ENCODE measurements around the gene MED13L. TPM values are rescaled to one million over a fixed set of nuclear protein-coding genes. Genes with fewer than 3 reads are reported as not detected.

MED13L gene
- total and polyA plus RNA-seq, 2 donors (not counting 3 experiments of a cell fraction or from before 2014, with no cell fraction given) = 27.4 to 93.6 TPM

GRCh38 chr12:116068371-116068770 is 209.1 kb downstream of the MED13L start:
- no peaks in the 10 kb centered on the region for H3K9me3 ChIP-seq (replicated peaks; ENCODE audit: control insufficient read depth, insufficient read depth, low read length)
- BruUV-seq (replicated peaks) = no TSS peak
- peaks cover 3% of the 10 kb centered on the region for H3K4me1 ChIP-seq (ENCODE audit: control insufficient read depth, extremely low read depth, insufficient read depth, low read length)
- no peaks in the 10 kb centered on the region for H3K36me3 ChIP-seq (ENCODE audit: control insufficient read depth in 2 of 2, extremely low read depth in 1 of 2, insufficient read depth in 2 of 2, low read length in 2 of 2)
- intact Hi-C loops (cut with micrococcal nuclease) = loop anchor here (5.0 kb wide), 1 partner anchor 54 kb away; no protein-coding TSS in a partner anchor
- dilution Hi-C loops (cut with MboI; ENCODE audit: extremely low pct_ligation_motif_present, low sequenced_read_pairs) = no loop called here
- no peak overlapping the region for H3K9ac ChIP-seq (replicated peaks; ENCODE audit: extremely low read depth, insufficient read depth, low read length)
- FAIRE-seq (no peak), DNase-seq (ENCODE audit: low read depth, low spot score) (no peak)
- no peak overlapping the region for H3K4me3 ChIP-seq (replicated peaks in 1 of 3; ENCODE audit: insufficient read depth in 1 of 3, low read depth in 1 of 3, low read length in 3 of 3)
- TF ChIP-seq GATA2 (IDR thresholded peaks at IDR 0.05; ENCODE audit: insufficient read depth, insufficient read length, low read depth, low read length) = no peak
- no peak for TF ChIP-seq MYC (IDR thresholded peaks at IDR 0.05; ENCODE audit: low read depth, low read length)
- TF ChIP-seq POLR2A (IDR thresholded peaks at IDR 0.05; ENCODE audit: low read depth, low read length) = no peak
- TF ChIP-seq FOS (IDR thresholded peaks at IDR 0.05; ENCODE audit: borderline replicate concordance, insufficient read depth, low read length) = no peak
- TF ChIP-seq EZH2 (IDR thresholded peaks at IDR 0.05; ENCODE audit: borderline replicate concordance, low read depth, low read length, severe bottlenecking) = no peak
- TF ChIP-seq CTCF (IDR thresholded peaks at IDR 0.05; ENCODE audit: extremely low read depth in 1 of 2, insufficient read depth in 1 of 2, low read depth in 1 of 2, low read length in 2 of 2) = no peak
- TF ChIP-seq JUN (IDR thresholded peaks at IDR 0.05; ENCODE audit: borderline replicate concordance, insufficient read depth, insufficient read length, low read depth) = no peak
- TF ChIP-seq MAX (IDR thresholded peaks at IDR 0.05; ENCODE audit: insufficient read depth, insufficient read length) = no peak
- no peak for TF ChIP-seq POLR2AphosphoS5 (IDR thresholded peaks at IDR 0.05; ENCODE audit: insufficient read depth, low read depth, low read length)
- H3K27ac ChIP-seq (ENCODE audit: insufficient read depth, low read depth, low read length) = no peak overlapping the region
- peaks cover 2% of the 10 kb centered on the region for H4K20me1 ChIP-seq (replicated peaks; ENCODE audit: control insufficient read depth, extremely low read depth, insufficient read depth, low read length)
- ChIA-PET CTCF (interaction anchor here (0.7 to 2.1 kb wide), 17 partner anchors 9 to 532 kb away, joined by 3 to 14 read pairs (median 3); no protein-coding TSS in a partner anchor), POLR2A (no interaction called here)
- no peaks in the 10 kb centered on the region for H3K27me3 ChIP-seq (ENCODE audit: control insufficient read depth in 2 of 2, insufficient read depth in 2 of 2, low read length in 2 of 2)
- no peaks in the 10 kb centered on the region for H3K9me1 ChIP-seq (replicated peaks; ENCODE audit: control insufficient read depth, extremely low read depth, insufficient read depth, low read length)
- H2AFZ ChIP-seq (ENCODE audit: low read depth, low read length) = no peak overlapping the region
- no peak overlapping the region for H3K4me2 ChIP-seq (ENCODE audit: insufficient read depth, low read length)
- H3K79me2 ChIP-seq (ENCODE audit: control insufficient read depth, insufficient read depth, low read length) = peaks cover 27% of the 10 kb centered on the region
